ENCODE data around the gene TMEM18.

The TMEM18 gene

GRCh38 chr2:650343-651310 lies 26.6 kb downstream of the TMEM18 start:
- no peak for DNase-seq

- no peak for DNase-seq
Measured at GRCh38 chr2:649426-650342, 27.5 kb downstream of the TMEM18 start.

GRCh38 chr2:648476-649424 lies 28.5 kb downstream of the TMEM18 start:
- DNase-seq = no peak

GRCh38 chr2:647691-648231 lies 29.4 kb downstream of the TMEM18 start:
- DNase-seq = no peak

GRCh38 chr2:647003-647560 lies 30.1 kb downstream of the TMEM18 start:
- no peak for DNase-seq

- DNase-seq = no peak
Measured at GRCh38 chr2:644871-645270, 32.3 kb downstream of the TMEM18 start.

- DNase-seq = no peak
Measured at GRCh38 chr2:643761-644160, 33.4 kb downstream of the TMEM18 start.

GRCh38 chr2:643334-643733 lies 33.9 kb downstream of the TMEM18 start:
- DNase-seq = no peak

- DNase-seq = no peak
Measured at GRCh38 chr2:641872-642815, 35.1 kb downstream of the TMEM18 start.

- no peak for DNase-seq
Measured at GRCh38 chr2:641164-641871, 35.9 kb downstream of the TMEM18 start.

GRCh38 chr2:639703-640102 lies 37.5 kb downstream of the TMEM18 start:
- DNase-seq = no peak

- no peak for DNase-seq
Measured at GRCh38 chr2:637804-638203, 39.4 kb downstream of the TMEM18 start.

- DNase-seq = no peak
Measured at GRCh38 chr2:637406-637776, 39.8 kb downstream of the TMEM18 start.

- DNase-seq = no peak
Measured at GRCh38 chr2:636641-637405, 40.4 kb downstream of the TMEM18 start.

GRCh38 chr2:635687-636621 lies 41.3 kb downstream of the TMEM18 start:
- no peak for DNase-seq

GRCh38 chr2:634636-635388 lies 42.4 kb downstream of the TMEM18 start:
- no peak for DNase-seq

- DNase-seq = no peak
Measured at GRCh38 chr2:634041-634440, 43.2 kb downstream of the TMEM18 start.
